A673 (cell line): Measurements from ENCODE around the gene HOXC12. TPM values are rescaled to one million over a fixed set of nuclear protein-coding genes. Genes with fewer than 3 reads are reported as not detected.

Experiments used
- BruUV-seq: library from RNA; stranded (reverse); fragments of 400-500 nt; replicated peaks from 2 replicates; lab custom pipeline; 2021; lab: Mats Ljungman, UMichigan
- CTCF ChIA-PET: fragments of 300-600 bp; sonication (Branson Sonifier 250); formaldehyde crosslinking; loops from one replicate; lab custom pipeline; 2022; ENCODE audit warnings: antibody characterized with exemption; lab: Charles Lee
- POLR2A ChIA-PET: fragments of 300-600 bp; sonication (Branson Sonifier 250); formaldehyde crosslinking; loops from one replicate; lab custom pipeline; 2022; ENCODE audit warnings: antibody characterized with exemption; ENCODE audit not compliant: low non-redundant PET; lab: Charles Lee
- DNase-seq: peaks from one replicate; pipeline ENCODE4 v3.0.0-alpha.2; 2015; ENCODE audit warnings: low spot score
- H3K27ac ChIP-seq: fragments of 200-600 bp; sonication (generic); 2 replicates; pipeline ENCODE4 v1.5.1; 2016; ENCODE audit warnings: mixed run types, low read depth, mild to moderate bottlenecking, mixed read lengths, antibody characterized with exemption, low read length; ENCODE audit not compliant: poor library complexity, severe bottlenecking
- H3K27me3 ChIP-seq: fragments of 200-600 bp; sonication (generic); replicated peaks from 2 replicates; pipeline ENCODE4 v1.6.1; 2017; ENCODE audit warnings: mixed run types, low read depth, mild to moderate bottlenecking, mixed read lengths, antibody characterized with exemption, low read length; ENCODE audit not compliant: insufficient read depth, poor library complexity
- H3K36me3 ChIP-seq: fragments of 200-600 bp; sonication (generic); 2 replicates; pipeline ENCODE4 v1.6.1; 2016; ENCODE audit warnings: mixed run types, mild to moderate bottlenecking, mixed read lengths, antibody characterized with exemption, low read length; ENCODE audit not compliant: insufficient read depth, poor library complexity, severe bottlenecking
- H3K4me1 ChIP-seq: fragments of 200-600 bp; sonication (generic); 2 replicates; pipeline ENCODE4 v1.6.1; 2017; ENCODE audit warnings: mixed run types, mild to moderate bottlenecking, mixed read lengths, antibody characterized with exemption, low read length; ENCODE audit not compliant: insufficient read depth, poor library complexity, severe bottlenecking
- H3K4me3 ChIP-seq: fragments of 200-600 bp; sonication (generic); 2 replicates; pipeline ENCODE4 v1.5.1; 2016; ENCODE audit warnings: low read depth, mixed run types, mild to moderate bottlenecking, mixed read lengths, low read length; ENCODE audit not compliant: poor library complexity, severe bottlenecking
- H3K9me3 ChIP-seq: fragments of 200-600 bp; sonication (generic); 2 replicates; pipeline ENCODE4 v1.6.1; 2016; ENCODE audit warnings: mixed run types, low read depth, mild to moderate bottlenecking, mixed read lengths, antibody characterized with exemption, low read length; ENCODE audit not compliant: poor library complexity, severe bottlenecking
- EZH2 ChIP-seq: fragments of 200-600 bp; sonication (generic); IDR thresholded peaks from 2 replicates; pipeline ENCODE4 v1.6.1; 2017; ENCODE audit warnings: borderline replicate concordance, low read depth, mild to moderate bottlenecking, mixed read lengths, antibody characterized with exemption, low read length; ENCODE audit not compliant: poor library complexity, severe bottlenecking
- intact Hi-C: fragments of 100-400 bp; cut with micrococcal nuclease; formaldehyde crosslinking; loops from one replicate; pipeline ENCODE4 v1.10.0; 2022; ENCODE audit not compliant: unreplicated experiment
- total RNA-seq: library from RNA; stranded (reverse); gene quantifications from 2 replicates; pipeline ENCODE4 v1.2.3, GENCODE V29; 2021
- TF ChIP-seq, protein P1 (sequence below): fragments of 300-800, 200-600 bp; sonication (generic); conservative IDR thresholded peaks from 2 replicates; pipeline ENCODE4 v1.5.1; 2017; ENCODE audit warnings: low read depth, mild to moderate bottlenecking, antibody characterized with exemption, low read length, moderate library complexity, mixed read lengths

HOXC12 gene
- total RNA-seq, 1 experiment from 2014 or later: 4.6 TPM

DNA sequence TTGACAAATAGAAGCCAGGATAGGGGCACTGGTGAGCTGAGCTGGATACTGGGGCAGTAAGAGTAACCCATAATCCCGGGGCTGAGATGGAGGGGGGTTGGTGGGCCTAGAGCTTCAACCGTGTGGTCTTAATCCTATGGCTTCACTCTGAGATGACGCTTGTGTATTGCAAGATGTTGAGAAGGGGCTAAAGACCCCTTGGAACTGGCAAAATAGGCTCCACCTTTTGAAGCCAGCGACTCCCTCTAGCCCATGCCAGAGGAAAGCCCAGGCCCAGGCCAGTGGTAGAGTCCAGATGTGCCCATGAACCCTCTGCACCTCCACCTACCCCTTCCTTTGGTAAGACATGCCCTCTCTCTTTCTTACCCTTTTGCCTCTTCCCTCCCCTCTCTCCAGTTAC is 4.6 kb downstream of the HOXC12 start:
- ChIA-PET POLR2A (no interaction called here), CTCF (no interaction called here)
- peaks cover 3% of the 10 kb centered on the region for H3K4me1 ChIP-seq
- no peaks in the 10 kb centered on the region for H3K36me3 ChIP-seq
- peaks cover 6% of the 10 kb centered on the region for H3K27me3 ChIP-seq
- H3K9me3 ChIP-seq: no peaks in the 10 kb centered on the region
- TF ChIP-seq, protein P1, sequence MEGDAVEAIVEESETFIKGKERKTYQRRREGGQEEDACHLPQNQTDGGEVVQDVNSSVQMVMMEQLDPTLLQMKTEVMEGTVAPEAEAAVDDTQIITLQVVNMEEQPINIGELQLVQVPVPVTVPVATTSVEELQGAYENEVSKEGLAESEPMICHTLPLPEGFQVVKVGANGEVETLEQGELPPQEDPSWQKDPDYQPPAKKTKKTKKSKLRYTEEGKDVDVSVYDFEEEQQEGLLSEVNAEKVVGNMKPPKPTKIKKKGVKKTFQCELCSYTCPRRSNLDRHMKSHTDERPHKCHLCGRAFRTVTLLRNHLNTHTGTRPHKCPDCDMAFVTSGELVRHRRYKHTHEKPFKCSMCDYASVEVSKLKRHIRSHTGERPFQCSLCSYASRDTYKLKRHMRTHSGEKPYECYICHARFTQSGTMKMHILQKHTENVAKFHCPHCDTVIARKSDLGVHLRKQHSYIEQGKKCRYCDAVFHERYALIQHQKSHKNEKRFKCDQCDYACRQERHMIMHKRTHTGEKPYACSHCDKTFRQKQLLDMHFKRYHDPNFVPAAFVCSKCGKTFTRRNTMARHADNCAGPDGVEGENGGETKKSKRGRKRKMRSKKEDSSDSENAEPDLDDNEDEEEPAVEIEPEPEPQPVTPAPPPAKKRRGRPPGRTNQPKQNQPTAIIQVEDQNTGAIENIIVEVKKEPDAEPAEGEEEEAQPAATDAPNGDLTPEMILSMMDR: no peak
- TF ChIP-seq EZH2: no peak
- no peak overlapping the region for H3K4me3 ChIP-seq
- H3K27ac ChIP-seq: no peak overlapping the region
- no peak for DNase-seq
- BruUV-seq: no TSS peak
- intact Hi-C loops: no loop called here

DNA sequence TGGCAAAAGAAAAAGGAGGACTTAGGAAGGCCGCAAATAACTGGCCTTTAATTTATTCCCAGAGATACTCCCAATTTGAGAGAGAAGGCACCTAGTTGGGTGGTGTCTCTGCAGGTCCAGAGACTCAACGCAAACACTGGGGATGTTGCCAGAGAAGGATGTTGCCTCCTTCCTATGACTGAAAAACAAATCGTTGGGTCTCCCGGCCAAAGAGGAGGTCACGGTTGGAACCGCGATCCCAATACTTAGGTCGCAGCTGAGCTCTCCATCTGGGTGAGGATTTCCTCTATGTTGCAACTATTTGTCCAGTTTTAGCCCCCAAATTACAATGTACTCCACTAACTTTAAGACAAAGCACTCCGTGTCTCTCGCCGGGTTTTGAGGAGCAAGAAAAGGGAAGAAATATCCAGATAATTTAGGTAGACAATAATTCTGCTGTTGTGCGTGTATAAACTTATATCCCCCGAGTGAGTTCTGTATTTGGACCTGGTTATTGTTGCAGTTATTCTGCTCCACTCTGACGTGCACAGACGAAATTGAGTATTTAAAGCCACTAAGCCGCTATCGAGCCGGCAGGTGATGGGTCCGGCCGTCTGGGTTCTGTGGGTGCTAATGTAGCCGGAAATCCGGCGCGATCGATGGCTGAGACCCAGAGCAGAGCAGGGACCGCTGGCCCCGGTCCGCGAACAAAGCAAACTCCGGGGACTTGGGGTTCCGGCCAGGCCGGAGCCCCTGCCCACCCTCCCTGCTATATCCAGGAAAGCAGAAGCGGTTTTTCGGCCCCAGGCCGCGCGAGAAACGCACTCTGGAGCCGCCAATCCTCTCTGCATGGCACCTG is 5.7 kb downstream of the HOXC12 start:
- intact Hi-C loops: no loop called here
- TF ChIP-seq, protein P1: no peak
- no peak for TF ChIP-seq EZH2
- no peak for DNase-seq
- no peak overlapping the region for H3K27ac ChIP-seq
- ChIA-PET POLR2A (no interaction called here), CTCF (no interaction called here)
- H3K9me3 ChIP-seq: no peaks in the 10 kb centered on the region
- no peaks in the 10 kb centered on the region for H3K36me3 ChIP-seq
- no peak overlapping the region for H3K4me3 ChIP-seq
- peaks cover 6% of the 10 kb centered on the region for H3K4me1 ChIP-seq
- BruUV-seq: no TSS peak
- peaks cover 4% of the 10 kb centered on the region for H3K27me3 ChIP-seq

DNA sequence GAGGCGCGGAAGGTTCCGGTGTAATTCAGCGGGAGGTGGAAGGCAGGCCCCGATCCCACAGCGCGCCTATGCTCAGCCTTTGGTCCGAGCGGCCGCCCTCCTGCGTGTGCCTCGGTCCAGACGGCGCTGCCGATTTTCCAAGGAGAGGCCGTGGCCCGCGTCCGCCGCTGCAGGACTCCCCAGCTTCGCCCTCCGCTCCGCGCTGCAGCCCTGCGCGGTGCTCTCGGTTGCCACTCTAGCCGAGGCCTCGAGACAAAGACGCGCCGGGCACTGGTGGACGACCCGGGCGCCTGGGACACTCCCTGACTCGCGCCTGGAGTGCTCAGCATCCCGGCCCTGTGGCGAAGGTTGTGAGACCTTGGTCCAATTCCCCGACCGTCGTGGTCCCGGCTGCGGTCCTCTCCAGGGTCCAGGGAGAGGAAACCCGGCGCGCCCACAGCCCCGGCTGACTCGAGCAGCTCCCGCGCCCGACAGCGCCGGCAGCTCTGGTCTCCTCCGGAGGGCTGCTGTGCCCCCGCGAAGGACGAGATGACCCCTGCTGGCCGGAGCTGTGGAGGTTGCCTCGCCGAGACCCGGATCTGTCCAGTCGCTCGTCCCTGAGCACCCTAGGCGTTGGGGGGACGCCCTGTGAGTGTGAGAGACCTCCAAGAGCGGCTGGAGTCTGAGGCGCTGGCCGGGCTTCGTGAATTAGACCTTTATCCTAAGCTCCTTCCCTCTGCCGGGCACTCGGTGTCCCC is 6.5 kb downstream of the HOXC12 start:
- TF ChIP-seq EZH2: no peak
- TF ChIP-seq, protein P1: no peak
- CTCF ChIA-PET: no interaction called here
- DNase-seq: no peak
- Histone ChIP-seq H3K36me3 (no peaks in the 10 kb centered on the region), H3K4me1 (peaks cover 5% of the 10 kb centered on the region), H3K9me3 (no peaks in the 10 kb centered on the region), H3K27ac (no peak overlapping the region), H3K27me3 (no peaks in the 10 kb centered on the region), H3K4me3 (no peak overlapping the region)
- no TSS peak for BruUV-seq
- POLR2A ChIA-PET: no interaction called here
- intact Hi-C loops: no loop called here
